Osteoblast (primary cell): ENCODE data around the gene PEA15. TPM values are rescaled to one million over a fixed set of nuclear protein-coding genes. Genes with fewer than 3 reads are reported as not detected.

ENCODE experiments used
- DNase-seq: peaks from one replicate; pipeline ENCODE4 v3.0.0; 2011; ENCODE audit warnings: low spot score, mixed read lengths; ENCODE audit not compliant: insufficient read length; ENCODE audit errors: missing footprints
- H2AFZ ChIP-seq: 2 replicates; pipeline ENCODE4 v1.6.0; 2011; ENCODE audit warnings: mild to moderate bottlenecking, low read length
- H3K27ac ChIP-seq: 2 replicates; pipeline ENCODE4 v1.5.1; 2011; ENCODE audit warnings: mild to moderate bottlenecking, low read depth, low read length, moderate library complexity
- H3K27me3 ChIP-seq: 2 replicates; pipeline ENCODE4 v1.6.0; 2012; ENCODE audit warnings: mild to moderate bottlenecking, control low read depth, inconsistent platforms, low read length, moderate library complexity; ENCODE audit not compliant: insufficient read depth
- H3K36me3 ChIP-seq: 2 replicates; pipeline ENCODE4 v1.5.1; 2011; ENCODE audit warnings: mild to moderate bottlenecking, low read length, control low read depth, moderate library complexity; ENCODE audit not compliant: insufficient read depth
- H3K4me1 ChIP-seq: 2 replicates; pipeline ENCODE4 v1.5.1; 2011; ENCODE audit warnings: mild to moderate bottlenecking, low read length, control low read depth, moderate library complexity; ENCODE audit not compliant: insufficient read depth
- H3K4me2 ChIP-seq: 2 replicates; pipeline ENCODE4 v1.6.0; 2011; ENCODE audit warnings: mild to moderate bottlenecking, low read length; ENCODE audit not compliant: insufficient read depth
- H3K4me3 ChIP-seq: fragments of 200-600 bp; sonication (generic); 3 replicates; pipeline ENCODE4 v1.5.1; 2012; ENCODE audit warnings: mild to moderate bottlenecking, low read length, inconsistent platforms; ENCODE audit not compliant: insufficient read depth
- H3K79me2 ChIP-seq: 2 replicates; pipeline ENCODE4 v1.6.0; 2012; ENCODE audit warnings: mild to moderate bottlenecking, low read length, control low read depth, inconsistent platforms; ENCODE audit not compliant: insufficient read depth
- H3K9me3 ChIP-seq: 2 replicates; pipeline ENCODE4 v1.5.1; 2011; ENCODE audit warnings: low read depth, low read length, control low read depth
- H4K20me1 ChIP-seq: 2 replicates; pipeline ENCODE4 v1.6.0; 2012; ENCODE audit warnings: mild to moderate bottlenecking, low read length, control low read depth; ENCODE audit not compliant: insufficient read depth
- total RNA-seq: library from RNA; depleted of rRNA; stranded (reverse); fragments of >200 nt; gene quantifications from 2 replicates; pipeline ENCODE4 v1.2.3, GENCODE V29; 2012
- TF ChIP-seq, protein P1 (sequence below): IDR thresholded peaks from 2 replicates; pipeline ENCODE4 v1.5.1; 2011; ENCODE audit warnings: mild to moderate bottlenecking, low read depth, low read length, moderate library complexity; ENCODE audit errors: extremely low read depth

PEA15 gene
- total RNA-seq, 1 donor: 200 TPM

DNA sequence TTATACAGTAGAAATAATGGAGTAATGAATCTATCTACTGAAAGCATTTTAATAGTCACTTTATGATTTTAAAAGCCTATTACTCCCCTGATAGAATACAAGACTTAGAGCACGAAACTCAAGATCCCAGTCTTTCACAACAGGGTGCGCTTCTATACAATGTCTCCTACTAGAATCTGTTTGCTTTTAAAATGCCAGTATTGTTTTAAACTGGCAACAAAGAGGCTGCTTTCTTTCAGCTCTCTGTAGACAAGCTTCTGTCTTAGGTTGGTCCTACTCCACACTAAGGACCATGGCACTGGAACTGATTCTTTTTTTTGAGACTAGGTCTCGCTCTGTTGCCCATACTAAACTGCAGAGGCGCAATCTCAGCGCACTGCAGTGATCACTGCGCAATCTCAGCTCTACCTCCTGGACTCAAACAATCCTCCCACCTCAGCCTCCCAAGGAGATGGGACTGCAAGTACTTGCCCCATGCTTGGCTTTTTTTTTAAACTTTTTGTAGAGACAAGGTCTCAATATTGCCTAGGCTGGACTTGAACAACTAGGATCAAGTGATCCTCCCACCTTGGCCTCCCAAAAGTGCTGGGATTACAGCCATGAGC is 52.3 kb downstream of the PEA15 start:
- no peak overlapping the region for H3K4me3 ChIP-seq
- peaks cover 31% of the 10 kb centered on the region for H4K20me1 ChIP-seq
- H3K27me3 ChIP-seq: no peaks in the 10 kb centered on the region
- peaks cover 31% of the 10 kb centered on the region for H3K4me1 ChIP-seq
- no peaks in the 10 kb centered on the region for H3K9me3 ChIP-seq
- H2AFZ ChIP-seq: no peak overlapping the region
- no peak overlapping the region for H3K27ac ChIP-seq
- TF ChIP-seq, protein P1, sequence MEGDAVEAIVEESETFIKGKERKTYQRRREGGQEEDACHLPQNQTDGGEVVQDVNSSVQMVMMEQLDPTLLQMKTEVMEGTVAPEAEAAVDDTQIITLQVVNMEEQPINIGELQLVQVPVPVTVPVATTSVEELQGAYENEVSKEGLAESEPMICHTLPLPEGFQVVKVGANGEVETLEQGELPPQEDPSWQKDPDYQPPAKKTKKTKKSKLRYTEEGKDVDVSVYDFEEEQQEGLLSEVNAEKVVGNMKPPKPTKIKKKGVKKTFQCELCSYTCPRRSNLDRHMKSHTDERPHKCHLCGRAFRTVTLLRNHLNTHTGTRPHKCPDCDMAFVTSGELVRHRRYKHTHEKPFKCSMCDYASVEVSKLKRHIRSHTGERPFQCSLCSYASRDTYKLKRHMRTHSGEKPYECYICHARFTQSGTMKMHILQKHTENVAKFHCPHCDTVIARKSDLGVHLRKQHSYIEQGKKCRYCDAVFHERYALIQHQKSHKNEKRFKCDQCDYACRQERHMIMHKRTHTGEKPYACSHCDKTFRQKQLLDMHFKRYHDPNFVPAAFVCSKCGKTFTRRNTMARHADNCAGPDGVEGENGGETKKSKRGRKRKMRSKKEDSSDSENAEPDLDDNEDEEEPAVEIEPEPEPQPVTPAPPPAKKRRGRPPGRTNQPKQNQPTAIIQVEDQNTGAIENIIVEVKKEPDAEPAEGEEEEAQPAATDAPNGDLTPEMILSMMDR: no peak
- H3K4me2 ChIP-seq: no peak overlapping the region
- H3K36me3 ChIP-seq: peaks cover 4% of the 10 kb centered on the region
- H3K79me2 ChIP-seq: peaks cover 48% of the 10 kb centered on the region
- DNase-seq: no peak

DNA sequence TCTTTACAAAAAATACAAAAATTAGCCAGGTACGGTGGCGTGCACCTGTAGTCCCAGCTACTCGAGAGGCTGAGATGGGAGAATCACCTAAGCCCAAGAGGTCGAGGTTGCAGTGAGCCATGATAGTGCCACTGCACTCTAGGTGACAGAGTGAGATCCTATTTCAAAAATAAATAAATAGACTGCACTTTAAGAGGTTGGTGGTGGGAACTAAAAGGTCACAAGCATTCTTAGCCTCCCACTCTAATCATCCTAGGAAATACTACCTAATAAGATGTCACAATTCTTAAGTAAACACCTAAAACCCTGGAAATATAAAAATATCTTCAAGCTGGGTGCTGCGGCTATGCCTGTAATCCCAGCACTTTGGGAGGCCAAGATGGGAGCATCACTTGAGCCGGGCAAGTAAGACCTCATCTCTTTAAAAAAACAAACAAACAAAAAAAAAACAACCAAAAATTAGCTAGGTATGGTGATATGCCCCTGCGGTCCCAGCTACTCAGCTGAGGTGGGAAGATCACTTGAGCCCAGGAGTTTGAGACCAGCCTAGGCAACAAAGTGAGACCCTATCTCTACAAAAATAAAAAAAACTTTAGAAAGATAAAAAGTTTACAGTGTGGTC is 53.1 kb downstream of the PEA15 start:
- no peak overlapping the region for H3K4me3 ChIP-seq
- peaks cover 28% of the 10 kb centered on the region for H4K20me1 ChIP-seq

DNA sequence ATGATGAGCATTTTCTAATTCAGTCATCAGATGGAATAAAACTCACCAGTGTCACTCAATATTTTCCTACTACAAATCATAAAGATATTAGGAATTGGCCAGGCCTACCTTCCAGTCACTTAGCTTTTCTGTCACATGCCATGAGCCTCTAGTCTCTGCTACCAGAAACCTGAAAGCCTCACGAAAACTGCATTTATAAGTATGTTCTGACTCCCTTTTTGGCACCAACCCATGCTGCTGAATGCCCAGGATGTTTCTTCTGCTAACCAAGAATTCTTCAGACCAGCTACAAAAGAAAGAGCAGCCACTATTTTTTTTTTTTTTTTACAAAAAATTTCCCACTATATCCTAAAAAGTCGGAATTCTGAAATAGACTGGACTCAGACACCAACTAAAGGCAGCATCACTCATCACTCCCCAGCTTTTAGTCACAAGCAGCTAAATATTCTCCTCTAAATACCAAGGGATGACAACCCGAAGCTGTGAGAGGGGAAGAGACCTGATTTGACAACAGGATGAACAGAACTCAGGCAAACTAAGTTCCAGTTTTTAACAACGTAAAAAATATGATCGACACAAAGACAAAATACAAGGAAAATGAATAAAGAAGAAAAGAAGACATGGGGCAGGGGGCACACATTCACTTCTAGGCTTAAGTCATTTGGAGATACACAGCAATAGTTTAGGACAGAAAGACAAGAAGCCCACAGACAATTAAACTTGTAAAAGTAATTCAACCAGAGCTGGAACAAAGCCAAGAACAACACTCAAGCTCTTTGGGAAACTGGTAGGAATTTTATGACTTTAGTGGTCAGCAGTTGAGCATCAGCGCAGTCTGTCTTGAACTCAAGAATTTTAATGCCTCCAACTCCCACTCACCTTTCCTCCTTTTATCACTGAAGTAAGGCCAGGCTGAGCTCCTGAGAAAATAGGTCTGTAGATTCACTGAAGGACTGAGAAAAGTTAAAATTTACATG is 55.5 kb downstream of the PEA15 start:
- Histone ChIP-seq H2AFZ (no peak overlapping the region), H3K79me2 (peaks cover 44% of the 10 kb centered on the region), H3K4me1 (peaks cover 35% of the 10 kb centered on the region), H3K4me2 (peak overlapping the region; percentile 78), H4K20me1 (peaks cover 28% of the 10 kb centered on the region), H3K27me3 (no peaks in the 10 kb centered on the region), H3K9me3 (no peaks in the 10 kb centered on the region), H3K4me3 (peak overlapping the region; percentile 98), H3K27ac (peak overlapping the region; percentile 87), H3K36me3 (no peaks in the 10 kb centered on the region)
- TF ChIP-seq, protein P1: no peak
- peak; percentile 78 for DNase-seq

More for the DNA sequence above, 53.1 kb downstream of the PEA15 start:
- Histone ChIP-seq H3K79me2 (peaks cover 48% of the 10 kb centered on the region), H3K27me3 (no peaks in the 10 kb centered on the region), H3K27ac (no peak overlapping the region), H3K4me2 (no peak overlapping the region), H3K4me1 (peaks cover 35% of the 10 kb centered on the region), H3K9me3 (no peaks in the 10 kb centered on the region), H3K36me3 (peaks cover 4% of the 10 kb centered on the region), H2AFZ (no peak overlapping the region)
- DNase-seq: no peak
- TF ChIP-seq, protein P1: no peak
